HCT116 (cell line): ENCODE measurements around the gene LYRM4. TPM values are rescaled to one million over a fixed set of nuclear protein-coding genes. Genes with fewer than 3 reads are reported as not detected.

ENCODE experiments used
- ATAC-seq: fragments of 200-7000 bp; cut with Tn5 transposase; 2 replicates; pipeline ENCODE4 v1.9.1; 2020; ENCODE audit warnings: mild to moderate bottlenecking, moderate library complexity
- BruUV-seq: library from RNA; stranded (reverse); fragments of 400-500 nt; replicated peaks from 2 replicates; lab custom pipeline; 2021; lab: Mats Ljungman, UMichigan
- CTCF ChIA-PET: fragments of 300-600 bp; sonication (Branson Sonifier 250); formaldehyde crosslinking; loops from one replicate; lab custom pipeline; 2021; ENCODE audit warnings: antibody characterized with exemption; lab: Charles Lee
- POLR2A ChIA-PET: fragments of 300-600, 350-600 bp; sonication (Branson Sonifier 250); formaldehyde crosslinking; loops from one replicate; lab custom pipeline; 2021; ENCODE audit warnings: antibody characterized with exemption; lab: Charles Lee
- RAD21 ChIA-PET, 2 experiments: fragments of 300-600 bp; sonication (Branson Sonifier 250); formaldehyde crosslinking; loops; one replicate each; lab custom pipeline; 2023; ENCODE audit warnings: low total read pairs in 2 of 2; ENCODE audit not compliant: uncharacterized antibody in 2 of 2, unreplicated experiment in 2 of 2, low non-redundant PET in 1 of 2; lab: Charles Lee
- DNase-seq: peaks from one replicate; pipeline ENCODE4 v3.0.0-alpha.2; 2010; ENCODE audit warnings: low read depth, low spot score
- H2AFZ ChIP-seq: fragments of 200-600 bp; shearing (Covaris generic), sonication (generic); 2 replicates; pipeline ENCODE4 v1.6.1; 2017; ENCODE audit warnings: low read depth, mixed run types, mixed read lengths, antibody characterized with exemption, low read length; ENCODE audit not compliant: poor library complexity, severe bottlenecking
- H3K27ac ChIP-seq: 2 replicates; pipeline ENCODE4 v1.5.1; 2012; ENCODE audit warnings: low read depth, low read length
- H3K27me3 ChIP-seq: fragments of 200-600 bp; sonication (generic); 2 replicates; pipeline ENCODE4 v1.6.1; 2016; ENCODE audit warnings: mixed run types, low read length, mixed read lengths; ENCODE audit not compliant: insufficient read depth
- H3K36me3 ChIP-seq, 2 experiments: fragments of 200-500 bp in 1 of 2; fragments of 200-600 bp in 1 of 2; sonication (Bioruptor generic) in 1 of 2; sonication (generic) in 1 of 2; 2 replicates each; pipeline versions ENCODE4 v1.5.1 to v1.6.1; 2014 to 2016; ENCODE audit warnings: low read length in 2 of 2, inconsistent platforms in 1 of 2, mixed read lengths in 1 of 2, mixed run types in 1 of 2; ENCODE audit not compliant: insufficient read depth in 2 of 2, control insufficient read depth in 1 of 2
- H3K4me1 ChIP-seq, 2 experiments: fragments of 200-600 bp in 1 of 2; sonication (generic) in 1 of 2; 2 replicates each; pipeline versions ENCODE4 v1.5.1 to v1.6.1; 2012 to 2017; ENCODE audit warnings: low read length in 2 of 2, inconsistent platforms in 1 of 2, mild to moderate bottlenecking in 1 of 2, mixed read lengths in 1 of 2, mixed run types in 1 of 2, moderate library complexity in 1 of 2; ENCODE audit not compliant: insufficient read depth in 2 of 2, control insufficient read depth in 1 of 2
- H3K4me2 ChIP-seq: fragments of 200-600 bp; sonication (generic); 2 replicates; pipeline ENCODE4 v1.6.1; 2017; ENCODE audit warnings: mixed run types, low read length, mixed read lengths
- H3K4me3 ChIP-seq, 2 experiments: fragments of 200-600 bp in 1 of 2; sonication (generic) in 1 of 2; replicated peaks in 1 of 2; 2 replicates each; pipeline ENCODE4 v1.5.1; 2011 to 2016; ENCODE audit warnings: low read length in 2 of 2, control low read depth in 1 of 2, low read depth in 1 of 2, mild to moderate bottlenecking in 1 of 2, mixed read lengths in 1 of 2, mixed run types in 1 of 2
- H3K79me2 ChIP-seq: fragments of 200-600 bp; sonication (generic); 2 replicates; pipeline ENCODE4 v1.6.1; 2017; ENCODE audit warnings: mild to moderate bottlenecking, mixed run types, low read length, moderate library complexity, mixed read lengths; ENCODE audit not compliant: insufficient read depth
- H3K9ac ChIP-seq: fragments of 200-600 bp; sonication (generic); 2 replicates; pipeline ENCODE4 v1.6.1; 2016; ENCODE audit warnings: low read length, mixed read lengths
- H3K9me2 ChIP-seq: fragments of 200-600 bp; sonication (generic), shearing (Covaris generic); 2 replicates; pipeline ENCODE4 v1.6.1; 2017; ENCODE audit warnings: mixed run types, mild to moderate bottlenecking, moderate library complexity; ENCODE audit not compliant: insufficient read depth
- H3K9me3 ChIP-seq, 2 experiments: fragments of 200-500 bp in 1 of 2; fragments of 200-600 bp in 1 of 2; sonication (Bioruptor generic) in 1 of 2; sonication (generic) in 1 of 2; 2 replicates each; pipeline ENCODE4 v1.6.1; 2014 to 2017; ENCODE audit warnings: low read length in 2 of 2, mixed read lengths in 2 of 2, inconsistent platforms in 1 of 2, low read depth in 1 of 2, mild to moderate bottlenecking in 1 of 2, mixed run types in 1 of 2, moderate library complexity in 1 of 2; ENCODE audit not compliant: control insufficient read depth in 1 of 2, insufficient read depth in 1 of 2
- H4K20me1 ChIP-seq: fragments of 200-600 bp; sonication (generic), shearing (Covaris generic); 2 replicates; pipeline ENCODE4 v1.6.1; 2017; ENCODE audit warnings: mixed run types, mild to moderate bottlenecking, moderate library complexity; ENCODE audit not compliant: insufficient read depth
- CBX3 ChIP-seq: IDR thresholded peaks from 2 replicates; pipeline ENCODE4 v1.6.1; 2012; ENCODE audit warnings: low read depth
- FOSL1 ChIP-seq: IDR thresholded peaks from 2 replicates; pipeline ENCODE4 v1.6.1; 2012; ENCODE audit warnings: low read depth
- intact Hi-C: fragments of 100-400 bp; cut with micrococcal nuclease; formaldehyde crosslinking; loops from 2 replicates; pipeline ENCODE4 v1.10.0; 2022
- total RNA-seq: library from RNA; stranded (reverse); gene quantifications from one replicate; pipeline ENCODE4 v1.2.1, GENCODE V29; 2021; ENCODE audit not compliant: unreplicated experiment
- TF ChIP-seq, protein P1 (sequence below): IDR thresholded peaks from 2 replicates; pipeline ENCODE4 v1.6.1; 2012

LYRM4 gene
- total RNA-seq, 1 experiment from 2014 or later = 30.1 TPM

DNA sequence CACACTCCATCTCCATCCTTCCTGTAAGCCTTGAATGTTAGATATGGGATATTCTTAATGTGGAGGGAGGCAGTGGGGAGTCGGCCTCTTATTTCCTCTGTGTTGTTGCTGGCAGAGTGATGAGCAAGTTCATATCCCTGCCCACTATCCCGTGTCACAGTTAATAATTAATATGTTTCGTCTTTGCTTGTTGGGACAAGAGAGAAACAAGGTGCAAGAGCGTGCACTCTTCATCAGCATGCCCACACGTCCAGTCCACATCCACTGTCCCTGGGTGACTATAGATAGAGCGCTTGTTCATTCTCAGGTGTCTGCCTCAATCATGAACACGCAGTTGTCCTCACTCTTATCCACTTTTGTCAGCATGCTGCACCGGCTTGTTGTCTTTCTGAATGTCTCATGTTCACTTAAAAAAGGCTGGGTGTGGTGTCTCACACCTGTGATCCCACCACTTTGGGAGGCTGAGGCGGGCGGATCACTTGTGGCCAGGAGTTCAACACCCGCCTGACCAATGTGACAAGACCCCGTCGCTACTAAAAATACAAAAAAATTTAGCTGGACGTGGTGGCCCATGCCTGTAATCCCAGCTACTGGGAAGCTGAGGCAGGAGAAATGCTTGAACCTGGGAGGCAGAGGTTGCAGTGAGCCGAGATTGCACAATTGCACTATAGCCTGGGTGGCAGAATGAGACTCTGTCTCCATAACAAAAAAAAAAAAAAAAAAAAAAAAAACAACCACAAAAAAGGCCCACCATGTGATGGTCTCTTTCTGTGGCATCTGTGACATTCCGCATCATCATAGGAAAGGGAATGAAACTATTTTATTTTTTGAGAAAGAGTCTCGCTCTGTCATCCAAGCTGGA is 141.4 kb downstream of the LYRM4 start:
- no peaks in the 10 kb centered on the region for H3K36me3 ChIP-seq
- no peaks in the 10 kb centered on the region for H3K27me3 ChIP-seq
- intact Hi-C loops = no loop called here
- H3K27ac ChIP-seq = no peak overlapping the region
- no peaks in the 10 kb centered on the region for H3K79me2 ChIP-seq
- no peak overlapping the region for H3K4me3 ChIP-seq
- H3K4me2 ChIP-seq = no peak overlapping the region
- no peak overlapping the region for H3K9ac ChIP-seq
- ChIA-PET POLR2A (no interaction called here), RAD21 (no interaction called here)
- H3K9me2 ChIP-seq = no peaks in the 10 kb centered on the region
- H2AFZ ChIP-seq = no peak overlapping the region
- H3K4me1 ChIP-seq = peaks cover 0 to 1% of the 10 kb centered on the region in 2 experiments; a peak in 1 of 4 replicates
- H4K20me1 ChIP-seq = no peaks in the 10 kb centered on the region
- ATAC-seq (no peak), DNase-seq (no peak)
- no peaks in the 10 kb centered on the region for H3K9me3 ChIP-seq
- no peak for TF ChIP-seq CBX3
- TF ChIP-seq, all 23 proteins: peak for 0
- CTCF ChIA-PET = no interaction called here
- no TSS peak for BruUV-seq

DNA sequence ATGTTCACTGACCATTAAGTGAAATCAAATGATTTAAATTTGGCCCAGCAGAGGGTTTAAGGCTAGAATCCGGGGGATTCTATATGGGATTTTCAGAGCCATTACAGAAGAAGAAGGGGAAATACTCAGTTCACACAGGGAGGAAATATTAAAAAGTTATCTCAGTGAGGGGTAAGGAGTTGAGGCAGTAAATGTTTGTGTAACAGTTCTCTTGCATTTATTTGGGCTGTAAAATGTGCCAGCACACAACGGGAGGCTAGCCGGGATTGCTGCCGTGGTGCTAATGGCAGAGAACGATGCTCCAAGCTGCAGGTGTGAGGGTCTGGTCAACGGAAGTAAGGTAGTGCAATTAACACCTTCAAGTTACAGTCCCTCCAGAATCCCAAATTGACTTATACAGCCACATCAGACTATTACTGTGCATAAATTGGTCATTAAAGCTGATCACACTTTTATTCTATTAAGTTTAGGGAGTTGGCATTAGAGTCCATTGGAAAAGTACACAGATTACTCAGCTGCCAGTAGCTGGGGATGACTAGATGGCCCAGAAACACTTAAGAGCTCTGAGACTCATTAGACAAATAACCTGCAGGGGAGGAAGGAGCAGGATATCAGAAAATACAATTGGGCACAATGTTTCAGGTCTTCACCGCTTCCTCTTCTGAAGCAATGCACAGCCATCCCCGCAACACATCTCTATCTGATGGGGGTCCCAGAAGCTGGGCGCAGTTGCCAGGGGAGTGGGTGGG is 144.3 kb downstream of the LYRM4 start:
- H3K36me3 ChIP-seq = no peaks in the 10 kb centered on the region
- H3K9ac ChIP-seq = no peak overlapping the region
- TF ChIP-seq FOSL1 = no peak
- TF ChIP-seq, protein P1, sequence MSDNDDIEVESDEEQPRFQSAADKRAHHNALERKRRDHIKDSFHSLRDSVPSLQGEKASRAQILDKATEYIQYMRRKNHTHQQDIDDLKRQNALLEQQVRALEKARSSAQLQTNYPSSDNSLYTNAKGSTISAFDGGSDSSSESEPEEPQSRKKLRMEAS = no peak
- H3K9me3 ChIP-seq = no peaks in the 10 kb centered on the region
- H3K9me2 ChIP-seq = no peaks in the 10 kb centered on the region
- RAD21 ChIA-PET = no interaction called here
- no peak overlapping the region for H2AFZ ChIP-seq
- H3K27me3 ChIP-seq = no peaks in the 10 kb centered on the region
- H3K27ac ChIP-seq = no peak overlapping the region
- ATAC-seq (no peak), DNase-seq (no peak)
- no peaks in the 10 kb centered on the region for H4K20me1 ChIP-seq
- POLR2A ChIA-PET = no interaction called here
- no peak overlapping the region for H3K4me3 ChIP-seq
- H3K79me2 ChIP-seq = no peaks in the 10 kb centered on the region
- intact Hi-C loops = no loop called here
- CTCF ChIA-PET = no interaction called here
- peaks cover 0 to 13% of the 10 kb centered on the region in 2 experiments; a peak in 1 of 4 replicates for H3K4me1 ChIP-seq
- no TSS peak for BruUV-seq
- no peak overlapping the region for H3K4me2 ChIP-seq
